HG03025 (cell line): Measurements from ENCODE around the gene CD300LD.

ENCODE experiments used
- ATAC-seq: cut with Tn5 transposase; IDR thresholded peaks from one replicate; pipeline ENCODE4 v1.9.1; 2021; ENCODE audit warnings: mild to moderate bottlenecking, moderate library complexity; ENCODE audit not compliant: unreplicated experiment, low FRiP score

CD300LD gene

DNA sequence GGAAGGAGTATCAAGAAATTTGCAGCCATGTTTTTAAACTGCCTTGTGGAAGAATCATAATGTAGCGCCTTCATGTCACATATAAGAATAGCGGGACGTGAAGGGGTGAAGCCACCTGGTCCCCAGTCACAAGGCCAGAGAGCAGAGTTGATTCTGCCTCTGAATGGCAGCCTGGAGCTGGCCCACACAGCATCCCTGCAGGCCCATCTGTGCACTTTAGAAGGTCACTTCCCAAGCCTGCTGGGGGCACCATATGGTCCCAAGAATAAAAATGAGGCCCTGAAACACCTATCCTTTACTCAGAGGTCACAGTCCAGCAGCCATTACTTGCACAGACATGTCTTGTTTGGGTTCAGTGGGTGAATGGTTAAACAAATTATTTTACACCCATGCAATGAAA lies 16.4 kb upstream of the CD300LD start:
- no peak for ATAC-seq

DNA sequence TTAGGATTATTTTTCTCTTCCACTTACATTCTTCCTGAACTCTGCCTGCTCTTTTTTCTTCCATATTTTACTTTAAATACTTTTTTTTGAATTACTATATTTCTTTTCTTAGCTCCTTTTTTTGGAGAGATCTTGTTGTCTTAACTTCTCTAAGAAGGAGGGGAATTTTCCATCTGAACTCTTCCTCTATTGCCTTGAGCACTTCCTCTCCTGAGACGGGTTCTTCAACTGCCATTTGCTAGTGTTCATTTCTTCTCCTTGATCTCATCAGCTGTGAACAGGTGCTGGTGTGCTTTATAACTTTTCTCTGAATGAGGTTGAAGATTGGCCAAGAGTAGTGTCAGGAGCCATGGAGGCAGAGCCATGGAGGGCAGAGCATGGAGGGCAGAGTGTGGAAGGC lies 15.1 kb upstream of the CD300LD start:
- ATAC-seq: no peak

DNA sequence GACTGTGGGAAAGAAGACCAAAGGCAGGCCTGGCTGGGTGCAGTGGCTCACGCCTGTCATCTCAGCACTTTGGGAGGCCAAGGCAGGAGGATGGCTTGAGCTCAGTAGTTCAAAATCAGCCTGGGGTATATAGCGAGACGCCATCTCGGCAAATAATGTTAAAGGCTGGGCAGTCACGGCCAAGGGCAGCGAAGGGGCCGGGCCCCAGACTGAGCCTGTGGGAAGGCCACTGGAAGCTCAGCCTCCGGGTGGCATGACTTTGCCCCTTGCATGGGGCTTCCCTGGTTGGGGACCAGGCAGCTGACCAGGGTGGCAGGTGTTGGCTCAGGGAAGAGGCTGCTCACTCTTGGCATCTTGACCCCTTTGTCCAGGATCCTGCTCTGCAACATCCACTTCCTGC lies 14.0 kb upstream of the CD300LD start:
- no peak for ATAC-seq

DNA sequence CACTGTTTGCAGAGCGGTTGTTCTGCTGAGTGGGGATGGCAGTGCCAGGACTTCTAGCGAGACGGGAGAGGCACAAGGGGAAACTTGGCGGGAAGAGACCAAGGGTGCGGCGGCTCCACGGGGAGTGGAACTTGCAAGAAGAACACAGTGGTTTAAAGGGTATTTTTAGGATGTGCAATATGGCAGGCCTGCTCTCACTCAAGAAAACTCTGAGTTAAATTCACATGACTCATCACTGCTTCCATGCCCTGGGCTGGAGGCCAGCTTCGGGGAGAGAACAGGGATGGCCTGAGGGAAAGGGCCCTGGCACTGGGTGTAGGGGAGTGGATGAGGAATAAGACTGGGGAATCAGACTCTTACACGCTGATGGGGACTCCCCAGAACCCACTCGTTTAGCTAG lies 13.3 kb upstream of the CD300LD start:
- ATAC-seq: no peak

DNA sequence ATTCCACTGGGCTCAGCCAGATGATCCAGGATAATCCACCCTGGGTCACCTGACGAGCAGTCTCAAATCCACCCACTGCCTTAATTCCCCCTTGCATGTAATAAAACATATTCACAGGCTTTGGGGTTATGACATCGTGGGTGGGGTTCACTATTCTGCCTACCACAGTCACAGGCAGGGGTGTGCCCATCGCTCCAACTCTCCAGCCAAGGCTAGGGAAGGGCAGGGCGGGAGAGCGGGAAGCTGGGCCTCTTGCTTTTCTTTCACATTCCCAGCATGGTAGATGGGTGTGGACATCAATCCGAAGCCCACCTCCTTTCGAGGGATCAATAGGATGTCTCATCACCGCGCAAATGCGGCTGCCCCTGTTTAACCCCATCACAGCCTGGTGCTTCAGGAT lies 12.7 kb upstream of the CD300LD start:
- no peak for ATAC-seq

DNA sequence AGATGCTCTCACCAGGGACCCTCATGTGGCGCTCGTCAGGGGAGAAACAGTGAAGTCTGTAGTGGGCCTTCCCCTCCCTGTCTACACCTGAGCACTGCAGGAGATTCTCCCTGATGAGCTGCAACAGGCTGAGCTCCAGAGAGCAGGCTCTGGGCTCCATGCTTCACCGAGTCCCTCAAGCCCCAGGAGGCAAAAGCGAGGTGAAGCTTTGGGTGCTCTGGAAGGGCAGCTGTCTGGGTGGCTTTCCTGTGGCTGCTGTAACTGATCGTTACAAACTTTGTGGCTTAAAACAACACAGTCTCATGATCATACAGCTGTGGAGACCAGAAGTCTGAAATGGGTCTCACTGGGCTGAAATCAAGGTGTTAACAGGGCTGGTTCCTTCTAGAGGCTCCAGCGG lies 12.1 kb upstream of the CD300LD start:
- ATAC-seq: no peak

DNA sequence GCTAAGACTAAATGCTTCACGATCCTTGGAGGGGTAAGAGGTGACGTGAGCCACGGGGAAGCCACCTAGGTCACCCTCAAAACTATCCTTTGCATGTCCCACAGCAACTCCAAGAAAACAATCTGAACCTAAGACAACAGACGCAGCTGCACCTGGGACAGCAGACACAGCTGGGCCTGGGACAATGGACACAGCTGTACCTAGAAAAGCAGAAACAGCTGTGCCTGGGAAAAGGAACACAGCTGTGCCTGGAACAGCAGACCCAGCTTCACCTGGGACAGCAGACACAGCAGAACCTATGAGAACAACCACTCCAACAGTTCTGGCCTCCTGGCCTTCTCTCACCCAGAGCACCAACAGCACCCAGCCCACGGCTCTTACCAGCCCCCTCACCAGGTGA lies 11.7 kb upstream of the CD300LD start:
- ATAC-seq: no peak

DNA sequence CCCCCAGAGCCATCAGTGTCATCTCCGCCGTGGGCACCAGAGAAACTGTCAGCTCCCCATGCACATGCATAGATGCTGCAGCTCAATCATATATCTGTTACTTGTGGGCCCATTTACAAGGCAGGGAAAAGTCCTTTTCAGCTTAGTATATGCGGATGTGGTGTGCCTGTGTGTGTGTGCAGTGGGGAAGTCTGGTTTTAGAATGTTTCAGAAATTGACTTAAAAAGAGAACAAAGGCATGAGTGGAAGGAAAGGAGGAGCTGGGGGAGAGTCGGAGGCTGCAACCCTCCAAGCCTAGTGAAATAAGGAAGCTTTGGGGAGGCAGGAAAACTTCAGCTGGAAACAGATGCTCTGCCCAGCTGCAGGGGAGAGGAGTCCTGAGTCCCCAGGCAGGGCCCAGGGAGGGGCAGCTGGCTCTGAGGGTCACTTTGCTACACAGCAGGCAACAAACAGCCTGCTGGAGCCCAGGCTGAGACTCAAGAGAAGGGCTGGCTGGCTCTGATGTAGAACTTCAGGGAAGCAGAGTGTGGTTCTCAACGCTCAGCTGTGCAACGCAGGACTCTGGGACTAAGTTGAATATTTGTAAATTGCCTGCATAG lies 11.1 kb upstream of the CD300LD start:
- no peak for ATAC-seq

DNA sequence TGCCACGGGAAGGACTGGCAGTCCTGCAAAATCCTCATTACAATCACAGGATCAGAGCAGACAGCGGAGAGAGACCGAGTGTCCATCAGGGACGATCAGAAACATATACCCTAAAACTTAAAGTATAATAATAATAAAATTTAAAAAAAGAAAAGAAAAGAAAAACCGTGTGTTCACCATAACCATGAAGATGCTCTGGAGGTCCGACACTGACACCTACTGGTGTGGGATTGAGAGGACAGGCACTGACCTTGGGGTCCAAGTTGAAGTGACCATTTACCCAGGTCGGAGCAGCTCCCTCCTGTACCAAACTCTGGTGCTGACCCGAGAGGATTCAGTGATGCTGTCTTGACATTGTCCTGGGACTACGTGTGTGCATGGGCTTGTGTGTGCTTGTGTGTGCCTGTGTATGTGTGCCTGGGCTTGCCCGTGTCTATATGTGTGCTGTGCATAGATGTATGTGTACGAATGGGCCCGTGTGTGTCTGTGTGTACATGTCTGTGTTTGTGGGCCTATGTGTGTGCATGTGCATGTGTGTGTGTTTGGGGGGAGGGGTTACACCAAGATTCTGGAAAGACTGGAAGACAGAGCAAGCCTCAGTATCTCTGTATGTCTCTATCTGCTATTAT lies 10.0 kb upstream of the CD300LD start:
- no peak for ATAC-seq

DNA sequence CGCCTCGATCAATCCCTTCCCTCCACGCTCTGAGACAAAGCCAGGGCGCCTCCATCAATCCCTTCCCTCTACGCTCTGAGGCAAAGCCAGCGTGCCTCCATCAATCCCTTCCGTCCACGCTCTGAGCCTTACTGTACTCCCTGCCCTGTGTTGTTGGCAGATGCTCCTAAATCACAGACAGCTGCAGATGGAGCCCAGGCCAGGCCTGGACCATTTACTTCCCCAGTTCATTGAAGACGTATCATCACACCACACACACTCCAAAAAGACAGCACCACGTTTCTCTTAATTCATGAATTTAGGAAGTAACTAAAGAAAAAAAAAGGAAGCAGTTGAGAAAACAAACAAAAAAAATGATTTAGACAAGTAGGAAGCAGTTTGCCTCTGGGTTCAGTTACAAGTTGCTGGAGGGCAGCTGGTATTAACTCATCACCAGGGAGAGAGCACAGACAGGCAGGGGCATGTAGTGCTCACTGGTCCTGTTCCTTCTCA lies 7.4 kb upstream of the CD300LD start:
- no peak for ATAC-seq

DNA sequence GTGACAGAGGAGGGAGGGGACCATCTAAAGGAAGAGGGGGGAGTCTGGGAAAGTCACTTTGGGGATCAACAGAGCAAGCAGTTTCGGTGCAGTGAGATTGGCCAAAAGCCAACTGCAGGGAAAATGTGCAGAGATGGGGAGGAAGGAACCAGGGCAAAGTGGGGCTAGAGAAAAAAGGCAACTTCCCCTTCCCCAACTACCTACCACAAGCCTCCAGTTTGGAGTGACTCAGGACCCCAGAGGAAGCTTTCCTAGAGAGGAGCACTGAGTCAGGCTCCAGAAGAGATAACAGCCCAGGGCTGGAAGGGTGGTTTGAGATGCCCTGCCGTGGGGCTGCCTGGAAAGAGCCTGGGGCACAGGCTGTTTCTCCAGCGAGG lies 6.9 kb upstream of the CD300LD start:
- no peak for ATAC-seq

DNA sequence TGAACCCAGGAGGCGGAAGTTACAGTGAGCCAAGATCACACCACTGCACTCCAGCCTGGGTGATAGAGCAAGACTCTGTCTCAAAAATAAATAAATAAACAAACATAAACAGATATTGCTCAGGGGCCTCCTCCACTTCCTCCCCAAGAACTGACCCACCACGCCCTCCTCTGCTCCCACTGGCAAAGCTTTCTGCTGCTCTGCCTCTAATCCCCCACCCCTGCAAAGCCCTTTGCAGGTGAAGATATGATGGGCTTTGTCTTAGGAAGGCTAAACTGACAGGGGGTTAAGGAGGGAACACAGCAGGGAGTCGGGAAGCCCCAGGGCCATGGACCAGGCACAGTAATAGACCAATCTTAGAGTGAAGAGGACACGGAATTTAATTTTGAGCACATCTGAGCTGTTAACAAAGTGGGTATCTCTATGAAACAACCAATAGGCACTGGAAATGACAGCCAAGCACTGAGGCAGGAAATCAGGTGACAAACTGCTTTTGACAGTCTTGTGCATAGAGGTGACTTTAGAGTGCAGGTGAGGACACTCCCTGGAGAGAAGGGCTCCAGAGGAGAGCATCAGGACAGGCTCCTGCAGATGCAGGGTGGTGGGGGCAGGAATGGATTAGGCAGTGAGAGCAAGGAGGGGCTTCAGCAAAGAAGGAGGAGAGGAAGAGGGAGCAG lies 6.4 kb upstream of the CD300LD start:
- no peak for ATAC-seq

DNA sequence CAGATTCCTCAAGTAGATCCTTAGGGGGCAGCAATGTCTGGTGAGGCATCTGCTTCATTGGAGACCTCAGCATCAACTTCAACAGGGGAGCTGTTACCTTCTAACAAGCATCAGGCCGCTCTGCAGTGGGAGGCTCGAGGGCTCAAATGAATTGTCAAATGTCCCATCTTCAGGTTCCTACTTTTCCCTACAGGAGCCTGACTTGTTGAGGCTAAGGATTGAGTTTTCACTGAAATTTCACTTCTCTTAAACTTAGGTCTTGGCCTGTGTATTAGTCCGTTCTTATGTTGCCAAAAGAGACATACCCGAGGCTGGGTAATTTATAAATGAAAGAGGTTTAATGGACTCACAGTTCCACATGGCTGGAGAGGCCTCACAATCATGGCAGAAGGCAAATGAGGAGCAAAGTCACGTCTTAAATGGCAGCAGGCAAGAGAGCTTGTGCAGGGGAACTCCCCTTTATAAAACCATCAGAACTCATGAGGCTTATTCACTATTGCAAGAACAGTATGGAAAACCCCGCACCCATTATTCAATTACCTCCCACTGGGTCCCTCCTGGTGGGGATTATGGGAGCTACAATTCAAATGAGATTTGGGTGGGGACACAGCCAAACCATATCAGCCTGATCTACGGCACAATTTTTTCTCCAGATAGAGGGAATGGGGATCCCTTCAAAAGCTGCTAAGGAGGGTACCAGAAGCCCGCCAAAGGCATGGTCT lies 5.1 kb upstream of the CD300LD start:
- ATAC-seq: no peak

DNA sequence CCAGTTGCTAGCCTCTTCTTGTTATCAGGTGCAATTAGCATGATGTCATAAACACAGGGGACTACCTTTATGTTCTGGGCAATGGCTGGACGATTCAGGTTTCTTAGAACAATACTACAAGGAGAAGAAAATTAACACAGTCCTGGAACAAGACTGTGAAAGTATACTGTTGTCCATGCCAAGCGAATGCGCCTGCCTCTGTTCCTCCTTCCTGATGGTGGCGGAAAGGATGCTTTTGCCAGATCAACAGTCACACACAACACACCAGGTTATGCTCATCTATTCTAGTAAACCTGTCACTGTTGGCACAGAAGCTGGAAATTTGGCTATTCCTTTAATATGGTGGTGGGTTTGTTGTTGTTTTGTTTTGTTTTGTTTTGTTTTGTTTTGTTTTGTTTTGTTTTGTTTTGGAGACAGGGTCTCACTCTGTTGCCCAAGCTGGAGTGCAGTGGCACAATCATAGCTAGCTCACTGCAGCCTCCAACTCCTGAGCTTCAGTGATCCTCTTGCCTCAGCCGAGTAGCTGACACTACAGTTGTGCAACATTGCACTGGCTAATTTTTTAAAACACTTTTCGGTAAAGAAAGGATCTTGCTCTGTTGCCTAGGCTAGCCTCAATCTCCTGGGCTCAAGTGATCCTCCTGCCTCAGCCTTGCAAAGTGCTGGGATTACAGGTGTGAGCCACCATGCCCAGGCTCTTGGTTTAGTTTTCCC lies 3.1 kb upstream of the CD300LD start:
- no peak for ATAC-seq

DNA sequence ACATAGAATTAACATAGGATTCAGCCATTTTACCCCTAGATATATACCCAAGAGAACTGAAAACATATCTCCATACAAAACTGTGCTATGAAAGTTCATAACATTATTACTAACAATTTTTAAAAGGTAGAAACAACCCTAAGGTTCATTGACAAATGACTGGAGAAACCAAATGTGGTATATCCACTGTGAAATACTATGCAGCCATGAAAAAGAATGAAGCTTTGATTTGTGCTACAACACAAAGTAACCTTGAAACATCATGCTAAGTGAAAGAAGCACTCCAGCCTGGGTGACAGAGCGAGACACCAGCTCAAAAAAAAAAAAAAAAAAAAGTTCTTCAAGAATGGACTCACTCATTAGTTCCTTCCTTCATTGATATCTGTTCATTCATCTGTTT lies 580 bp downstream of the CD300LD start:
- no peak for ATAC-seq

DNA sequence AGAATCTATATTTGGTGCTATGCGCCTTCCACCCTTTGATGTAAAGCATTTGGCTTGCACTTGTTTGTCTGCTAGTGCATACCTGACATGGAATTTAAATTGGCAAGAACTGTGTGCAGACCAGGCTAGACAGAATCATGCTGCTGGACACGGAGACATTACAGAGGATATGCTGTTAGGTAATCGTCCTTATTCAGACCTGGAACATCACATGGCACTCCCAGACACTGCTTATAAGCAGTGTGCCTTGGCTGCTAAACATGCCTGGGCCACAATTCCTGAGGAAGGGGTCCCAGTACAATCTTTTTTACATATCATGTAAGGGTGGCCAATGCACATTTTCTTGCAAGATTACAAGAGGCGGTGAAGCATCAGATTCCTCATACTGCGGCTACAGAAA lies 6.4 kb downstream of the CD300LD start:
- no peak for ATAC-seq

DNA sequence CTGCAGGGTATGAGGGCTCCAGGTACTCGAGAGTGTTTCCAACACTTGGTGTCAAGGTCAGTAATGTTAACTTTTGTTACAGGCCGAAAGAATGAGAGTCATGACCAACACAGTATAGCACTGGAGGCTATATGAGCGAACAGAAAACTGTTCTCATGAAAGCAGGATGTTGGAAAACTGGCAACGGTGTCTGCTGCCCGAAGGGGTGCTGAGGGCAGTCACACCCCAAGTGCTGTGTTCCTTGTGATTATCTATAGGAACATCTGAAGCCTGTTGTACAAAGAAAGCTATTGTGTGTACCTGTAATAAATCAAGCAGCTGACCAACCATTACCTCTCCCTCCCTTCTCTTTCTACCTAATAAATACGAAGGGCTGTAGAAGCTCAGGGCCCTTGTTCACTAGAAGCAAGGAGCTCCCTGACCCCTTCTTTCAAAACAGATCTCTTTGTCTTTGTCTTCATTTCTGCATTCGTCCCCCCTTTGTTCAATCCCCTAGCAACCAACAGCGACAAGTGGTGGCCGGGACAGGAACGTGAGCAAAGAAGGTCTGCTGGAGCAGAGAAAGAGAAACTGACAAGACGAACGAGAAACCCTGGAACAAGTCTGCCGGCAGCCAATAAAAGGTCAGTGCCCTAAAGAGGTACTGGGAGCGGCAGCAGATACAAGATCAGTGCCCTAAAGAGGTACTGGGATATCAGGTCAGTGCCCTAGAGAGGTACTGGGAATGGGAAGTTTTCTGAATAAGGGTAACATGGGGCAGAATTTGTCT lies 7.6 kb downstream of the CD300LD start:
- ATAC-seq: no peak

DNA sequence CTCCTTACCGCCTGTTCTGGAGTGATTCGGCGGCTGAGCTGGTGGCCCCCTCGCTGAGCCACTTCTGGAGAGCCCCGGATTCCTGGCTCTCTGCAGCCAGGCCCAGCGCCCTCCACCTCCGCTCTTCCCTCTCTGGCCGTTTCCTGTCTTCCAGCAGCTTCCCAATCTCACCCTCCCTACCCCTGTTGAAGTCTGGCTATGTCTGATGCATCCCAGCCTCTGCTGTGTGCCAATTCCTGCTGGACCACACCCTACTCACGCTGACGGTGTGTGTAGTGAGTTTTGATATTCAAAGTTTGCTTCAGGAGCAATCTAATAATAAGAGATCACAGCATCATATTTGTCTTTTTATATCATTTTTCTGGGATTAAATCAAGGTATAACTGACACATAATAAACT lies 9.4 kb downstream of the CD300LD start:
- ATAC-seq: no peak

DNA sequence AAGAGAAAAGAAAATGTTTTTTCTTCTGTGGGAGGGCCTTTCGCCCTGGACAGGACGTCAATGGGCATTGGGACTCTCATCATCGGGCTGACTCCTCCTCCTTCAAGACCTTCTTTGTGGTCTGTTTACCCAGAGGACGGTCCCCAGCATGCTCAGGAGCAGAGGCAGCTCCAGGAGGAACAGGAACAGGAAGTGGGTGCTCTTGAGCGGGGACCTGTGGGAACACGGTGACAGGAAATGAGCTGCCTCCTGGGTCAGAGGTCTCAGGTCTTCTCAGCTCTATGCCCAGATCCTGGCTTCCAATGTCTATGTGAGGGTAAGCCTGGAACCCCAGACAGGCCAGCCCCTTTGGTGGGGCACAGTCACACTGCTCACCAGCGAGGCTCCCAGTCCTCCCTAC lies 12.2 kb downstream of the CD300LD start:
- ATAC-seq: no peak

DNA sequence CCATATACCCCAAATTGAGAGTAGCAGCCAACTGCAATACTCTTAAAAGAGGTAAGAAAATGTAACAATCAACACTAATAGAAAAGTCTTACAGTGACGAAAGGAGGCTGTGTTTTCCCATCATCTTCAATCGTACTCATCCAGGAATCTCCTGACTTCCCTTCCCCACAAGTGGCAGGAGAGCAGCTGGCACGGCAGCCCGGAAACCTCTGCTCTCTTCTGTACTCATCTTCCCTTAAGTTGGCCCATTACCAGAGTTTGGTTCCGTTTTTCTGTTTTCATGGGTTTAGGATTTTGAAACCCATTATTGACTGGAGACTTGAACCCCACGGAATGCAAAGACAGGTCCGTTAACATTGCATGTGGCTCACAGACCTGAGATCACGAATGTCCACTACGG lies 13.1 kb downstream of the CD300LD start:
- ATAC-seq: no peak
